ENCODE measurements around the gene PTPRN2.
"Not testable (repeated sequence)": the region's sequence is repeated elsewhere in the genome, so short reads cannot be mapped to it uniquely, and the experiment has no call there.

PTPRN2 gene

GRCh38 chr7:157729566-157729965, 858.1 kb downstream of the PTPRN2 start:
- DNase-seq (ENCODE audit: low spot score), result no peak
- H3K4me3 ChIP-seq (ENCODE audit: low read length in 2 of 2), result peak overlapping the region in 1 of 2 donors; percentile 5
- H4K8ac ChIP-seq (ENCODE audit: low read depth, low read length), result no peak overlapping the region
- no peaks in the 10 kb centered on the region for H3K79me1 ChIP-seq (ENCODE audit: low read depth, low read length)
- no peak overlapping the region for H2AFZ ChIP-seq (ENCODE audit: low read length)
- WGBS, 2 donors (ENCODE audit: extremely low coverage in 2 of 2, insufficient read length in 2 of 2, insufficient replicate concordance in 1 of 2), result no CpG with 5 or more reads among the region's 11 CpGs
- H3K18ac ChIP-seq (ENCODE audit: low read length), result no peak overlapping the region
- no peak overlapping the region for H3K4ac ChIP-seq (ENCODE audit: low read length)
- H3K4me1 ChIP-seq (ENCODE audit: control insufficient read depth in 2 of 2, insufficient read depth in 1 of 2, low read depth in 1 of 2, low read length in 2 of 2), result peaks cover 0 to 2% of the 10 kb centered on the region in 2 donors
- no peak overlapping the region for H3K27ac ChIP-seq (replicated peaks; ENCODE audit: low read length)
- H4K91ac ChIP-seq (ENCODE audit: low read depth, low read length, poor library complexity), result no peak overlapping the region
- no peak overlapping the region for H2BK15ac ChIP-seq (ENCODE audit: low read length)
- H3K23ac ChIP-seq (ENCODE audit: low read depth, low read length, poor library complexity), result no peak overlapping the region
- no peak overlapping the region for H2AK5ac ChIP-seq (ENCODE audit: low read depth, low read length)
- no peaks in the 10 kb centered on the region for H3K36me3 ChIP-seq (replicated peaks in 1 of 2; ENCODE audit: control insufficient read depth in 2 of 2, insufficient read depth in 2 of 2, low read length in 2 of 2)
- H2BK120ac ChIP-seq (ENCODE audit: low read depth, low read length), result no peak overlapping the region
- no peak overlapping the region for H3K4me2 ChIP-seq (ENCODE audit: insufficient read depth, low read length, poor library complexity, severe bottlenecking)
- no peak overlapping the region for H2BK5ac ChIP-seq (ENCODE audit: low read length)
- H3K14ac ChIP-seq (ENCODE audit: low read length), result no peak overlapping the region
- H2BK12ac ChIP-seq (ENCODE audit: low read length), result no peak overlapping the region
- no peak overlapping the region for H3K9ac ChIP-seq (ENCODE audit: low read depth, low read length, poor library complexity)
- peaks cover 0 to 11% (median 3%) of the 10 kb centered on the region in 3 experiments for H3K27me3 ChIP-seq (ENCODE audit: control insufficient read depth in 3 of 3, insufficient read depth in 3 of 3, low read depth in 1 of 3, low read length in 3 of 3)
- H3K9me3 ChIP-seq (replicated peaks in 1 of 2; ENCODE audit: control insufficient read depth in 2 of 2, insufficient read depth in 1 of 2, low read depth in 1 of 2, low read length in 2 of 2), result no peaks in the 10 kb centered on the region

DNA sequence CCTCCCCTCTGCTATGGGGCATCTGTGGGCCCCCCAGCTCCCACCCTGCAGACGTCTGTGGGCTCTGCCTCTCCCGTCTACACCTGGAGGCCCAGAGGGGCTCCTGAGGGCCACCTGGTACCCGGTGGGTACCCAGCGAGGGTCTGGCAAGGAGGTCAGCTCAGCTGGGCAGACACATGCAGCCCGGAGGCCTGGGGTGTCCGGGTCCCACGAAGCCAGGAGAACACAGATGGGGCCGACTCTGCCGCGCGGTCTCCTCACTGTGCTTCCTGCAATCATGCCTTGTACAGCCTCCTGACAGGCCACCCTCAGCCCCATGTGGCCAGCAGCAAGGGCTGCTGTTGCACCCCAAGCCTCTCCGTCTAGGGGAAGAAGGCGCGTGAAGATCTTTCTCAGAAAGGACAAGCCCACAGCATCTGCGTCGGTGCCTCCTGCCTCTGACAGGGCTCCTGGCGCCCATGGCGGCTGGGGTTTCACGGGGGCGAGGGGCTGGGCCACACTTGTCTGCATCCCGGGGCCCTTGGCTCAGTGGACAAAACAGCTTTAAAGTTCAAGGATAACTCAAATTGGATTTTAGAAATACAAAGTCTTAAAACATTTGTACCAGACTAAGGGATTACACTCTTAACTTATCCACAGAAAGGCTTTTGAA, 859.5 kb downstream of the PTPRN2 start:
- Histone ChIP-seq H3K18ac (ENCODE audit: low read length) (peak overlapping the region; percentile 81), H2BK5ac (ENCODE audit: low read length) (no peak overlapping the region), H4K8ac (ENCODE audit: low read depth, low read length) (no peak overlapping the region), H3K9me3 (replicated peaks in 1 of 2; ENCODE audit: control insufficient read depth in 2 of 2, insufficient read depth in 1 of 2, low read depth in 1 of 2, low read length in 2 of 2) (no peaks in the 10 kb centered on the region), H3K27ac (replicated peaks; ENCODE audit: low read length) (no peak overlapping the region), H3K4me1 (ENCODE audit: control insufficient read depth in 2 of 2, insufficient read depth in 1 of 2, low read depth in 1 of 2, low read length in 2 of 2) (peaks cover 2 to 4% of the 10 kb centered on the region in 2 donors), H3K79me1 (ENCODE audit: low read depth, low read length) (no peaks in the 10 kb centered on the region), H2BK12ac (ENCODE audit: low read length) (no peak overlapping the region), H3K27me3 (ENCODE audit: control insufficient read depth in 3 of 3, insufficient read depth in 3 of 3, low read depth in 1 of 3, low read length in 3 of 3) (peaks cover 0 to 7% (median 7%) of the 10 kb centered on the region in 3 experiments), H2BK120ac (ENCODE audit: low read depth, low read length) (no peak overlapping the region), H2AFZ (ENCODE audit: low read length) (no peak overlapping the region), H2BK15ac (ENCODE audit: low read length) (peak overlapping the region; percentile 67), H3K9ac (ENCODE audit: low read depth, low read length, poor library complexity) (no peak overlapping the region), H4K91ac (ENCODE audit: low read depth, low read length, poor library complexity) (no peak overlapping the region), H3K36me3 (replicated peaks in 1 of 2; ENCODE audit: control insufficient read depth in 2 of 2, insufficient read depth in 2 of 2, low read length in 2 of 2) (no peaks in the 10 kb centered on the region), H3K4me3 (ENCODE audit: low read length in 2 of 2) (no peak overlapping the region), H3K14ac (ENCODE audit: low read length) (peak overlapping the region; percentile 73), H3K23ac (ENCODE audit: low read depth, low read length, poor library complexity) (no peak overlapping the region), H3K4ac (ENCODE audit: low read length) (peak overlapping the region; percentile 44), H3K4me2 (ENCODE audit: insufficient read depth, low read length, poor library complexity, severe bottlenecking) (no peak overlapping the region), H2AK5ac (ENCODE audit: low read depth, low read length) (peak overlapping the region; percentile 40)
- no CpG with 5 or more reads among the region's 21 CpGs for WGBS, 2 donors (ENCODE audit: extremely low coverage in 2 of 2, insufficient read length in 2 of 2, insufficient replicate concordance in 1 of 2)
- no peak for DNase-seq (ENCODE audit: low spot score)

DNA sequence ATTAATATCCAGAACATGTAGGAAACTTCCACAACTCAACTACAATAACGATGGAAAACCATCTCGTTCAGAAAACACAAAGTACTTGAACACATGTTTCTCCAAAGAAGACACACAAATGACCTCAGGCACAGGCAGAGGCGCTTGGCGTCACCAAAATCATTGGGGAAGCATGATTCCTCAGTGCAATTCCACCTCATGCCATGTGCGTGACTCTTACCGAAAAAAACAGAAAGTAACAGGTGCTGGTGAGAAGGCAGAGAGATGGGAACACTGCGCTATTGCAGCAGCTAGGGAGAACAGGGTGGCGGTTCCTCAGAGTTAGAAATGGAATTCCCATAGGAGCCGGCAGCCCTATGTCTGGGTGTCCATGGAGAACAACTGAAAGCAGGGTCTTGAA, 860.9 kb downstream of the PTPRN2 start:
- Histone ChIP-seq H3K9ac (ENCODE audit: low read depth, low read length, poor library complexity) (no peak overlapping the region), H2AFZ (ENCODE audit: low read length) (no peak overlapping the region), H3K18ac (ENCODE audit: low read length) (peak overlapping the region; percentile 53), H3K27ac (replicated peaks; ENCODE audit: low read length) (no peak overlapping the region), H3K4ac (ENCODE audit: low read length) (no peak overlapping the region), H2BK12ac (ENCODE audit: low read length) (no peak overlapping the region), H2BK15ac (ENCODE audit: low read length) (peak overlapping the region; percentile 14), H3K36me3 (replicated peaks in 1 of 2; ENCODE audit: control insufficient read depth in 2 of 2, insufficient read depth in 2 of 2, low read length in 2 of 2) (no peaks in the 10 kb centered on the region), H3K23ac (ENCODE audit: low read depth, low read length, poor library complexity) (no peak overlapping the region), H3K4me3 (ENCODE audit: low read length in 2 of 2) (no peak overlapping the region), H2AK5ac (ENCODE audit: low read depth, low read length) (no peak overlapping the region), H3K79me1 (ENCODE audit: low read depth, low read length) (peaks cover 1% of the 10 kb centered on the region), H2BK5ac (ENCODE audit: low read length) (no peak overlapping the region), H4K91ac (ENCODE audit: low read depth, low read length, poor library complexity) (no peak overlapping the region), H3K14ac (ENCODE audit: low read length) (no peak overlapping the region), H3K27me3 (ENCODE audit: control insufficient read depth in 3 of 3, insufficient read depth in 3 of 3, low read depth in 1 of 3, low read length in 3 of 3) (peaks cover 0 to 7% (median 7%) of the 10 kb centered on the region in 3 experiments), H3K9me3 (replicated peaks in 1 of 2; ENCODE audit: control insufficient read depth in 2 of 2, insufficient read depth in 1 of 2, low read depth in 1 of 2, low read length in 2 of 2) (no peaks in the 10 kb centered on the region), H3K4me2 (ENCODE audit: insufficient read depth, low read length, poor library complexity, severe bottlenecking) (no peak overlapping the region), H3K4me1 (ENCODE audit: control insufficient read depth in 2 of 2, insufficient read depth in 1 of 2, low read depth in 1 of 2, low read length in 2 of 2) (peaks cover 2 to 4% of the 10 kb centered on the region in 2 donors), H4K8ac (ENCODE audit: low read depth, low read length) (no peak overlapping the region), H2BK120ac (ENCODE audit: low read depth, low read length) (no peak overlapping the region)
- WGBS, 2 donors (ENCODE audit: extremely low coverage in 2 of 2, insufficient read length in 2 of 2, insufficient replicate concordance in 1 of 2), result no CpG with 5 or more reads among the region's 9 CpGs
- no peak for DNase-seq (ENCODE audit: low spot score)

DNA sequence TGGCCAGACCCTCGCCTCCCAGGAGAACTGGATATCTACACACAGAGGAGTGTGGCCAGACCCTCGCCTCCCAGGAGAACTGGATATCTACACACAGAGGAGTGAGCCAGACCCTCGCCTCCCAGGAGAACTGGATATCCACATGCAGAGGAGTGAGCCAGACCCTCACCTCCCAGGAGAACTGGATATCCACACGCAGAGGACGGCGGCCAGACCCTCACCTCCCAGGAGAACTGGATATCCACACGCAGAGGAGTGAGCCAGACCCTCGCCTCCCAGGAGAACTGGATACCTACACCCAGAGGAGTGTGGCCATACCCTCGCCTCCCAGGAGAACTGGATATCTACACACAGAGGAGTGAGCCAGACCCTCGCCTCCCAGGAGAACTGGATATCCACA, 862.3 kb downstream of the PTPRN2 start:
- H2AK5ac ChIP-seq (ENCODE audit: low read depth, low read length); H3K18ac ChIP-seq (ENCODE audit: low read length); DNase-seq (ENCODE audit: low spot score); H3K27ac ChIP-seq (replicated peaks; ENCODE audit: low read length); H3K4ac ChIP-seq (ENCODE audit: low read length); H3K23ac ChIP-seq (ENCODE audit: low read depth, low read length, poor library complexity); H3K9me3 ChIP-seq (replicated peaks in 1 of 2; ENCODE audit: control insufficient read depth in 2 of 2, insufficient read depth in 1 of 2, low read depth in 1 of 2, low read length in 2 of 2); H4K8ac ChIP-seq (ENCODE audit: low read depth, low read length); H3K36me3 ChIP-seq (replicated peaks in 1 of 2; ENCODE audit: control insufficient read depth in 2 of 2, insufficient read depth in 2 of 2, low read length in 2 of 2); H2BK120ac ChIP-seq (ENCODE audit: low read depth, low read length); H3K4me1 ChIP-seq (ENCODE audit: control insufficient read depth in 2 of 2, insufficient read depth in 1 of 2, low read depth in 1 of 2, low read length in 2 of 2); H4K91ac ChIP-seq (ENCODE audit: low read depth, low read length, poor library complexity); H2BK15ac ChIP-seq (ENCODE audit: low read length); H3K27me3 ChIP-seq (ENCODE audit: control insufficient read depth in 3 of 3, insufficient read depth in 3 of 3, low read depth in 1 of 3, low read length in 3 of 3); H2AFZ ChIP-seq (ENCODE audit: low read length); H2BK5ac ChIP-seq (ENCODE audit: low read length); H3K4me3 ChIP-seq (ENCODE audit: low read length in 2 of 2); H2BK12ac ChIP-seq (ENCODE audit: low read length); H3K79me1 ChIP-seq (ENCODE audit: low read depth, low read length); H3K14ac ChIP-seq (ENCODE audit: low read length); H3K9ac ChIP-seq (ENCODE audit: low read depth, low read length, poor library complexity); H3K4me2 ChIP-seq (ENCODE audit: insufficient read depth, low read length, poor library complexity, severe bottlenecking): not testable (repeated sequence)
- no CpG with 5 or more reads among the region's 10 CpGs for WGBS, 2 donors (ENCODE audit: extremely low coverage in 2 of 2, insufficient read length in 2 of 2, insufficient replicate concordance in 1 of 2)
